Posterior vena cava (tissue), 2 donors: ENCODE results near the gene DCTN3. TPM values are rescaled to one million over a fixed set of nuclear protein-coding genes. Genes with fewer than 3 reads are reported as not detected.

Experiments used
- DNase-seq: peaks from one replicate; pipeline ENCODE4 v3.0.0-alpha.2; 2020; ENCODE audit warnings: low spot score
- intact Hi-C, 2 donors: fragments of 100-400 bp; cut with DNase I; formaldehyde crosslinking; loops; one replicate each; pipeline versions ENCODE4 v1.14.1 to v1.14.2; 2022 to 2023
- total RNA-seq, 2 donors: library from RNA; stranded (reverse); fragmentation: NEBNext Ultra II Directional; extraction: Animal tissue kit (Norgen Biotek cat#: 25700); gene quantifications; one replicate each; pipeline ENCODE4 v1.2.1, GENCODE V29; 2021
- donor health status: DM: yes; HTN: yes; CAD: no.
- donor health status: DM: yes; HTN: yes; CAD: no.

The DCTN3 gene
- total RNA-seq, 2 donors from 2014 or later, result 73.8 to 77.0 TPM

DNA sequence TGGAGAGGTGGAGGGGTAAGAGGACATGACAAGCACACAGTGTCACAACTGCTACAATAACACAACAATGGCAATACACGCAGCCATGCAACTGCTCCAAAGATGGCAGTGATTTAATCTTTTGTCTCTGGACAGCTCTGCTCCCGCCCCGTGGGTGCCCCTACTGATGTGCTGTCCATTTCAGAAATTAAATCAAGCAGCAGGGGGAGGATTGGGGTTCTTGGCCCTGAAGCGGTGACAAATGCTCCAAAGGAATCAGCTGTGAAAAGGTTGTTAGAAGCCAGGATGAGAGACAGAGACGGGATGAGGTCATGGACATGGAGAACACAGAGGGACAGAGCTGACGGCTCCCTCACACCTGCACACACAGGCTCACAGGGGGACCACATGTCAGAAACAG is 53.3 kb downstream of the DCTN3 start:
- intact Hi-C loops, result no loop called here
- DNase-seq, result no peak

- intact Hi-C loops, result no loop called here
- DNase-seq, result no peak
Measured at GRCh38 chr9:34566322-34566721, 54.0 kb downstream of the DCTN3 start.

DNA sequence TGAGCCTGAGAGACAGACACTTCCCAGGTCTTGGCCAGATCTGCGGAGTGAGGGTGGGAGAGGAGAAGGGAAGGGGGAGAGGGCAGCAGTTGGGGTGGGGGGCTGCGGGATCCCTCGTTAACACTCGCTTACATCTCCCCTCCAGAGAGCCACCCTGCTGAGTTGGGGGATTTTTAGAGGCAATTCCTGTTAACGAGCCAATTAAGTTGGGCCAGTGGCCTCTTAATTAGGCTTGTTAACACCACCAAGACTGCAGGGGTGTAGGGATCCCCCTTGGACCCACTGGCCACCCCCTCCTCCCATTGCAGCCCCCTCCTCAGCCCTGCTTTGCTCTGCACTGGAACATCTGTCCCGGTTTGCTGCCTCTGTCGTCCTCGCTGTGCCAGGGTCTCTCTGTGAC is 54.4 kb downstream of the DCTN3 start:
- intact Hi-C loops, result no loop called here
- no peak for DNase-seq

DNA sequence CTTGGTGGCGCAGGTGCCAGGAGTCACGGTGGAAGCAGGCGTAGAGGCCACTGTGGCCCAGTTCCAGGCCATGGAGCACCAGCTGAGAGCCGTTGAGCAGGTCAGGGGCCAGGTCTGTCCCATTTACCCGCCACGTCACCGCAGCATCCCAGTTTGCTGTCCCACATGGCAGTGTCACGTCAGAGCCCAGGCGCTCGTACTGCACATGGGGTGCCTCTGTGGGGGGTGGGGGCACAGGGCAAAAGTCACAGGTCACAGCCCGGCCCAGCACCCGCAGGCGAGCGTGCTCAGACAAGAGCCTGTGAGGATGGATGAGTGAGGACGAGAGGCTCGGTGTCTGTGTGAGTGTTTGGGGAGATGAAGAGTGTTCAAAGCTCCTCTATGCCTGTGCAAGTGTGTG is 55.7 kb downstream of the DCTN3 start:
- intact Hi-C loops, result no loop called here
- no peak for DNase-seq

Other genes with a start within 250 kb of the DCTN3 start
- 10 to 100 TPM; 12.0 to 30.6 TPM for gene MYORG, start 243.6 kb downstream of the DCTN3 start, total RNA-seq
- gene FAM219A, start 161.9 kb downstream of the DCTN3 start, total RNA-seq, result 10 to 100 TPM; 26.3 to 39.3 TPM
- not detected for gene DNAI1, start 161.7 kb downstream of the DCTN3 start, total RNA-seq
- under 1 TPM; 0.24 to 0.74 TPM for gene ENHO, start 97.5 kb downstream of the DCTN3 start, total RNA-seq
- gene CNTFR, start 30.8 kb downstream of the DCTN3 start, total RNA-seq, result 10 to 100 TPM in 1 of 2 donors, 1 to 10 TPM in 1; 7.0 to 15.5 TPM
- 10 to 100 TPM in 1 of 2 donors, 1 to 10 TPM in 1; 5.1 to 10.8 TPM for gene RPP25L, start 8.4 kb downstream of the DCTN3 start, total RNA-seq
- not detected for gene ARID3C, start 8.6 kb upstream of the DCTN3 start, total RNA-seq
- 10 to 100 TPM; 38.1 to 48.5 TPM for gene SIGMAR1, start 17.3 kb upstream of the DCTN3 start, total RNA-seq
- 10 to 100 TPM; 22.2 to 33.0 TPM for gene GALT, start 26.2 kb upstream of the DCTN3 start, total RNA-seq
- gene IL11RA, start 31.7 kb upstream of the DCTN3 start, total RNA-seq, result 10 to 100 TPM; 12.6 to 34.2 TPM
- gene CCL27, start 42.2 kb upstream of the DCTN3 start, total RNA-seq, result under 1 TPM in 1 of 2 donors, not detected in 1; 0.33 TPM
- gene CCL19, start 70.8 kb upstream of the DCTN3 start, total RNA-seq, result 10 to 100 TPM; 15.2 to 27.1 TPM
- 100 to 1,000 TPM; 143 to 161 TPM for gene CCL21, start 89.6 kb upstream of the DCTN3 start, total RNA-seq